ENCODE results near the gene PTPN20. TPM values are rescaled to one million over a fixed set of nuclear protein-coding genes. Genes with fewer than 3 reads are reported as not detected.

Gene PTPN20
- total RNA-seq, 2 donors from 2014 or later, result 2.5 to 10.2 TPM

DNA sequence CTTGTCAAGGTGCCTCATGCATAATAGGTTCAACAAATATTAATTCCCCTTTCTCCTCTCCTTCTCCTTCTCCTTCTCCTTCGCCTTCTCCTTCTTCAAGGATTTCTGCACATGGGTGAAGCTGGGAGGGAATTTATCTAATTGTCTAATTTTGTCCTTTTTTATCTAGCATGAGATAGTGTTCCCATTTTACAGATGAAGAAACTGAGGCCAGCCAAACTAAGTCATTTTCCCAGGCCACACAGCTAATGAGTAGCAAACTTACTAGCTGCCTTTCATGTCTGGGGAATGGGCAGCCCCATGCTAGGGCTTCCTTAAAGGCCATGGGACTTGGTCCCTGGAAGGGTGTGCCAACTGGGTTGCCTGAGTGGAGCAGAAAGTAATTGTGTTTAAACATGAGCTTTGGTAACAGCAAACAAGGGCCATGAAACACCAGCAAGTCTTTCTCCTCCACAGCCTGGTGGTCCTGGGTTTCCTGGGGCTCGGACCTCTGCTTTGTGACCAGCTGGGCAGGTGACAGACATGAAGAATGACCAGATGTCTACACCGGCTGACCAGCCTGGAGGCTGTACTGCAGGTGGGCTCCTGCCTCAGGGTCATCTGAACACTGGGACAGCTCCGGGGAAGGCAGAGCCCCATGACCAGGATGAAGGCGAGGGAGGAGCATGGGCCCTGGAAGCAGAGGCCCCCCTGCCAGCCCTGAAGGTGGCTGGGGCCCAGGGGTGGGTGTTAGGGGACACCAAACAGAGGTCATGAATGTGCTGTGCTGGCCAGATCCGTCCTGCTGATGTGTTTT is 138.0 kb downstream of the PTPN20 start:
- Histone ChIP-seq H3K9me3 (no peaks in the 10 kb centered on the region), H3K4me1 (replicated peaks) (no peaks in the 10 kb centered on the region), H3K27me3 (replicated peaks; ENCODE audit: insufficient read depth) (no peaks in the 10 kb centered on the region), H3K27ac (no peak overlapping the region), H3K36me3 (no peaks in the 10 kb centered on the region), H3K4me3 (no peak overlapping the region)
- intact Hi-C loops (cut with DNase I), result loop anchor here (5.0 kb wide), 1 partner anchor 263 kb away; no protein-coding TSS in a partner anchor
- 70% methylated on average over 6 of the region's 6 CpGs for WGBS
- TF ChIP-seq, protein P1, sequence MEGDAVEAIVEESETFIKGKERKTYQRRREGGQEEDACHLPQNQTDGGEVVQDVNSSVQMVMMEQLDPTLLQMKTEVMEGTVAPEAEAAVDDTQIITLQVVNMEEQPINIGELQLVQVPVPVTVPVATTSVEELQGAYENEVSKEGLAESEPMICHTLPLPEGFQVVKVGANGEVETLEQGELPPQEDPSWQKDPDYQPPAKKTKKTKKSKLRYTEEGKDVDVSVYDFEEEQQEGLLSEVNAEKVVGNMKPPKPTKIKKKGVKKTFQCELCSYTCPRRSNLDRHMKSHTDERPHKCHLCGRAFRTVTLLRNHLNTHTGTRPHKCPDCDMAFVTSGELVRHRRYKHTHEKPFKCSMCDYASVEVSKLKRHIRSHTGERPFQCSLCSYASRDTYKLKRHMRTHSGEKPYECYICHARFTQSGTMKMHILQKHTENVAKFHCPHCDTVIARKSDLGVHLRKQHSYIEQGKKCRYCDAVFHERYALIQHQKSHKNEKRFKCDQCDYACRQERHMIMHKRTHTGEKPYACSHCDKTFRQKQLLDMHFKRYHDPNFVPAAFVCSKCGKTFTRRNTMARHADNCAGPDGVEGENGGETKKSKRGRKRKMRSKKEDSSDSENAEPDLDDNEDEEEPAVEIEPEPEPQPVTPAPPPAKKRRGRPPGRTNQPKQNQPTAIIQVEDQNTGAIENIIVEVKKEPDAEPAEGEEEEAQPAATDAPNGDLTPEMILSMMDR (IDR thresholded peaks at IDR 0.05), result no peak
- TF ChIP-seq POLR2A (IDR thresholded peaks at IDR 0.05), result no peak
- TF ChIP-seq POLR2AphosphoS5 (IDR thresholded peaks at IDR 0.05), result no peak
- DNase-seq (ENCODE audit: low spot score), result no peak

DNA sequence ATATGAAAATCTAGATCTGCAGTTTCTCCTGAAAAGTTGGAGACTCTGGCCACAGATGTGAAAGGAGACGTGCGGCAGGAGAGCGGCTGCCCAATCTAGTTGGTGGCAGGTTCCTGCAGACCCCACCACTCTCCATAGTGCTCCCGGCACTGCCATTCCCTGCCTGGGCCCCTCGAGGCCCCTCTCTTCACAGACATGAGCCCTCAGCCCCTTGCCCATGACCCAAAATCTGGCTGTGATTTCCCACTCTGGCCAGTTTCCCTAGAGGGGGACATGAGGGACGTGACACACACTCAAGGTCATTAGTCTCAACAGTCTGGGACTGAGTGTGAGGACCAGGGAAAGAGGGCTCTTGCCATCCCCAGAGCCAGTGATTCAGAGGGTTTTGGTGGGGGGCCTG is 138.7 kb downstream of the PTPN20 start:
- 86% methylated on average over 6 of the region's 6 CpGs for WGBS
- no peaks in the 10 kb centered on the region for H3K27me3 ChIP-seq (replicated peaks; ENCODE audit: insufficient read depth)
- intact Hi-C loops (cut with DNase I), result loop anchor here (5.0 kb wide), 1 partner anchor 262 kb away; no protein-coding TSS in a partner anchor
- DNase-seq (ENCODE audit: low spot score), result no peak
- TF ChIP-seq POLR2A (IDR thresholded peaks at IDR 0.05), result no peak
- no peaks in the 10 kb centered on the region for H3K36me3 ChIP-seq
- H3K4me3 ChIP-seq, result no peak overlapping the region
- H3K27ac ChIP-seq, result no peak overlapping the region
- no peaks in the 10 kb centered on the region for H3K4me1 ChIP-seq (replicated peaks)
- no peaks in the 10 kb centered on the region for H3K9me3 ChIP-seq

DNA sequence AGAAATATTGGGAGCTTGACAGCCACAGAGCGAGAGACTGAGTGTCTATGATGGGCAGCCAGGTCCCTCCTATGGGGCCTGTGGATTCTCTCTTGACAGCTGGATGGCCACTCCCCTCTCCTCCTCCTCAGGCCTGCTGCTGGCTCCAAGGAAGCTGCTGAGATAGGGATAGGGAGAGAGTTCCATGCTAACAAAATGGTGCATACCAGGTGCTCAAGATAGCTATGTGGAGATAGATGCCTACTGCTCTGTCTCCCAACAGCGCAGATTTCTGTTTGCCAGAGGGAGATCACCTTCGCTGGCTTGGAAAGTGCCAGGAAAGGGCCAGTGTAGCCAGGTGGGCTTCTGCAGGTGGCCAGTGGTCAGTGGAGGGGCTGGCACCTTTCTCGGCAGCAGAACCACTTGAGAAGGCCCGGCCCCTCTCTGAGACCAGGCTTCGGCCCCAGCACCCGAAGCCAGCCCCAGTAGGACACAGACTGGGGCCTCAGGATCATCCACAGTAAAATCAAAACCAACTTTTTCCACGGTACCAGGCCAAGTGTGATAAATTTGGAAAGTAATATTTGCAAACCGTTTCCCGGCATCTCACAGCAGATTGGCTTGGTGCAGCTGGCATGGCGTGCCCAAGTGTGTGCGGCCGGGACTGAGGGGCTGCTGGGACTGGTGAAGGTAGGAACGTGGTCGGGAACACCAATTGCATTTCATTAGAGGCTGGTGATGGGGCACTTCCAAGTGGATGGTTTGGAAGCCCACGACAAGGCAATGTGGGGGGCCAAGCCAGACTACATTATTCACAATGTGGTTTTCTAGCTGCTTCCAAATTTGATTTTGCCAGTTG is 139.6 kb downstream of the PTPN20 start:
- Histone ChIP-seq H3K27me3 (replicated peaks; ENCODE audit: insufficient read depth) (no peaks in the 10 kb centered on the region), H3K4me3 (no peak overlapping the region), H3K4me1 (replicated peaks) (no peaks in the 10 kb centered on the region), H3K27ac (no peak overlapping the region), H3K9me3 (no peaks in the 10 kb centered on the region), H3K36me3 (no peaks in the 10 kb centered on the region)
- intact Hi-C loops (cut with DNase I), result no loop called here
- DNase-seq (ENCODE audit: low spot score), result no peak
- 90% methylated on average over 16 of the region's 16 CpGs for WGBS
- TF ChIP-seq, protein P1 (IDR thresholded peaks at IDR 0.05), result no peak
- TF ChIP-seq POLR2A (IDR thresholded peaks at IDR 0.05) (no peak), POLR2AphosphoS5 (IDR thresholded peaks at IDR 0.05) (no peak)

DNA sequence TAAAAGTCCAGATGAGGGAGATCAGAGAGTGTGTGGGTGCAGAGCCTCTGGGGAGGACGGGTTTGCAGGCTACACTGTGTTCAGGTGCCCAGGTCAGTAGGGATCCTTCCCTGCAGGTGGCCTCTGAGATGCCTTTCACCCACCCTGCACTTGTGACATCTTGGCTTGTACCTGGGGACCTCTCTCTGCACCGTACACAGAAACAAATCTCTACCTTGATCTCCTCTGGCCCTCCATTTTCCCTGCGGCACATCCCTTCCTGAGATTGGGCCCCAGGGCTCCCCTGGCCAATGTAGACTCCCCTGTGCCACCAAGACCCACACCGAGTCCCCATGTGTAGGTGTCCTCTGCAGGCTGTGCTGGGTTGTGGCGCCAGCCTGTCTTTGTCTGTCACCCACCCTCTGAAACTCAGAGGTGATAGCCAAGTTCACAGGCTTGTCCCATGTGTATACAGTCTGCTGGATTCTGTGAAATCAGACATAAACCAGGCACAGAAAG is 140.6 kb downstream of the PTPN20 start:
- no peaks in the 10 kb centered on the region for H3K27me3 ChIP-seq (replicated peaks; ENCODE audit: insufficient read depth)
- no peak overlapping the region for H3K4me3 ChIP-seq
- no peaks in the 10 kb centered on the region for H3K36me3 ChIP-seq
- TF ChIP-seq POLR2A (IDR thresholded peaks at IDR 0.05), result no peak
- TF ChIP-seq, protein P1 (IDR thresholded peaks at IDR 0.05), result no peak
- TF ChIP-seq POLR2AphosphoS5 (IDR thresholded peaks at IDR 0.05), result no peak
- intact Hi-C loops (cut with DNase I), result no loop called here
- H3K27ac ChIP-seq, result no peak overlapping the region
- WGBS, result 92% methylated on average over 5 of the region's 5 CpGs
- no peaks in the 10 kb centered on the region for H3K4me1 ChIP-seq (replicated peaks)
- DNase-seq (ENCODE audit: low spot score), result no peak
- no peaks in the 10 kb centered on the region for H3K9me3 ChIP-seq

Data from prostate gland (tissue), 2 donors.